Endothelial cell of umbilical vein (primary cell): ENCODE measurements around the gene TROAP. TPM values are rescaled to one million over a fixed set of nuclear protein-coding genes. Genes with fewer than 3 reads are reported as not detected.
A peak's percentile ranks its signal among the peaks of the same experiment; 100 is the strongest.

ENCODE experiments used
- BruUV-seq: library from RNA; stranded (reverse); fragments of 400-500 nt; replicated peaks from 2 replicates; lab custom pipeline; 2021; lab: Mats Ljungman, UMichigan
- CTCF ChIA-PET: fragments of 300-600, 350-600 bp; sonication (Branson Sonifier 250); formaldehyde crosslinking; loops from one replicate; lab custom pipeline; 2021; ENCODE audit warnings: antibody characterized with exemption, inconsistent platforms; lab: Charles Lee
- POLR2A ChIA-PET: fragments of 300-600, 350-600 bp; sonication (Branson Sonifier 250); formaldehyde crosslinking; loops from one replicate; lab custom pipeline; 2021; ENCODE audit warnings: antibody characterized with exemption, inconsistent platforms; lab: Charles Lee
- DNase-seq: peaks from one replicate; pipeline ENCODE4 v3.0.0-alpha.2; 2011; ENCODE audit warnings: low read depth, low spot score
- FAIRE-seq: peaks from 2 replicates; lab custom pipeline; 2011; peaks lifted over from hg19 to GRCh38; lab: Jason Lieb, UNC
- H2AFZ ChIP-seq: 2 replicates; pipeline ENCODE4 v1.6.0; 2012; ENCODE audit warnings: low read depth, low read length, control low read depth, inconsistent platforms
- H3K27ac ChIP-seq: 2 replicates; pipeline ENCODE4 v1.5.1; 2011; ENCODE audit warnings: low read depth, mild to moderate bottlenecking, control low read depth, low read length, moderate library complexity; ENCODE audit not compliant: insufficient read depth
- H3K27me3 ChIP-seq, 2 experiments: 2 replicates each; pipeline versions ENCODE4 v1.6.0 to v1.6.1; 2011; ENCODE audit warnings: low read length in 2 of 2, mixed read lengths in 1 of 2; ENCODE audit not compliant: control insufficient read depth in 2 of 2, insufficient read depth in 2 of 2
- H3K36me3 ChIP-seq, 2 experiments: 2 replicates in 1 of 2; 3 replicates in 1 of 2; pipeline ENCODE4 v1.5.1; 2011; ENCODE audit warnings: low read length in 2 of 2, mild to moderate bottlenecking in 1 of 2, moderate library complexity in 1 of 2; ENCODE audit not compliant: control insufficient read depth in 2 of 2, insufficient read depth in 2 of 2; ENCODE audit errors: extremely low read depth in 1 of 2
- H3K4me1 ChIP-seq: 3 replicates; pipeline ENCODE4 v1.5.1; 2011; ENCODE audit warnings: mild to moderate bottlenecking, low read length; ENCODE audit not compliant: control insufficient read depth, insufficient read depth; ENCODE audit errors: extremely low read depth
- H3K4me2 ChIP-seq: 2 replicates; pipeline ENCODE4 v1.6.1; 2011; ENCODE audit warnings: low read length, control low read depth, mixed read lengths; ENCODE audit not compliant: insufficient read depth
- H3K4me3 ChIP-seq, 3 experiments: fragments of 200-600 bp in 1 of 3; sonication (generic), shearing (Covaris generic) in 1 of 3; replicated peaks in 1 of 3; 2 replicates each; pipeline ENCODE4 v1.5.1; 2011 to 2016; ENCODE audit warnings: control low read depth in 3 of 3, low read length in 3 of 3, mild to moderate bottlenecking in 2 of 3, inconsistent platforms in 1 of 3, low read depth in 1 of 3, moderate library complexity in 1 of 3; ENCODE audit not compliant: insufficient read depth in 1 of 3
- H3K79me2 ChIP-seq: 2 replicates; pipeline ENCODE4 v1.6.0; 2012; ENCODE audit warnings: low read length, inconsistent platforms; ENCODE audit not compliant: control insufficient read depth, insufficient read depth
- H3K9ac ChIP-seq: replicated peaks from 2 replicates; pipeline ENCODE3; 2011; ENCODE audit warnings: low read length, control low read depth; ENCODE audit not compliant: insufficient read depth; ENCODE audit errors: extremely low read depth
- H3K9me1 ChIP-seq: replicated peaks from 3 replicates; pipeline ENCODE4 v1.6.0; 2011; ENCODE audit warnings: mild to moderate bottlenecking, low read length; ENCODE audit not compliant: control insufficient read depth, insufficient read depth; ENCODE audit errors: extremely low read depth
- H3K9me3 ChIP-seq: replicated peaks from 2 replicates; pipeline ENCODE4 v1.5.1; 2012; ENCODE audit warnings: low read length, inconsistent platforms; ENCODE audit not compliant: control insufficient read depth, insufficient read depth
- H4K20me1 ChIP-seq: replicated peaks from 2 replicates; pipeline ENCODE3; 2011; ENCODE audit warnings: mild to moderate bottlenecking, low read length; ENCODE audit not compliant: control insufficient read depth, insufficient read depth; ENCODE audit errors: extremely low read depth
- EZH2 ChIP-seq: IDR thresholded peaks from 2 replicates; pipeline ENCODE4 v1.6.1; 2012; ENCODE audit warnings: borderline replicate concordance, low read depth, mild to moderate bottlenecking, moderate library complexity, low read length, inconsistent platforms; ENCODE audit not compliant: severe bottlenecking
- FOS ChIP-seq: IDR thresholded peaks from 2 replicates; pipeline ENCODE4 v1.6.1; 2011; ENCODE audit warnings: mild to moderate bottlenecking, low read length, moderate library complexity, borderline replicate concordance; ENCODE audit not compliant: insufficient read depth
- GATA2 ChIP-seq: IDR thresholded peaks from 2 replicates; pipeline ENCODE4 v1.7.0; 2011; ENCODE audit warnings: low read depth, mild to moderate bottlenecking, moderate library complexity, mixed read lengths, low read length; ENCODE audit not compliant: insufficient read length, insufficient read depth
- POLR2AphosphoS5 ChIP-seq: IDR thresholded peaks from 2 replicates; pipeline ENCODE4 v1.6.1; 2012; ENCODE audit warnings: low read depth, mild to moderate bottlenecking, control low read depth, low read length, moderate library complexity; ENCODE audit not compliant: insufficient read depth
- dilution Hi-C: fragments of 300-500 bp; cut with MboI; formaldehyde crosslinking; loops from one replicate; pipeline ENCODE4 v1.15.0; 2019; ENCODE audit warnings: low sequenced_read_pairs; ENCODE audit not compliant: extremely low pct_ligation_motif_present
- intact Hi-C: fragments of 100-400 bp; cut with micrococcal nuclease; formaldehyde crosslinking; loops from one replicate; pipeline ENCODE4 v1.10.0; 2022
- polyA plus RNA-seq, 4 experiments: library from polyadenylated mRNA; depleted of rRNA in 3 of 4; stranded (reverse) in 3 of 4; unstranded in 1 of 4; fragments of >200 nt; gene quantifications; 2 replicates each; pipeline versions ENCODE4 v1.2.1 to v1.2.3, GENCODE V29; 2011 to 2012; ENCODE audit warnings: missing spikeins in 1 of 4
- total RNA-seq: library from RNA; stranded (reverse); gene quantifications from 2 replicates; pipeline ENCODE4 v1.2.3, GENCODE V29; 2021

The TROAP gene
- total and polyA plus RNA-seq, 2 donors (not counting 3 experiments of a cell fraction or from before 2014, with no cell fraction given) = 31.7 to 68.6 TPM

GRCh38 chr12:49296836-49297694 is 26.0 kb upstream of the TROAP start:
- Histone ChIP-seq H2AFZ (no peak overlapping the region), H3K9ac (no peak overlapping the region), H3K27me3 (peaks cover 32 to 42% of the 10 kb centered on the region in 2 experiments), H3K9me3 (no peaks in the 10 kb centered on the region), H4K20me1 (no peaks in the 10 kb centered on the region), H3K4me3 (no peak overlapping the region), H3K36me3 (no peaks in the 10 kb centered on the region), H3K9me1 (no peaks in the 10 kb centered on the region), H3K4me1 (peaks cover 3% of the 10 kb centered on the region), H3K27ac (no peak overlapping the region), H3K4me2 (no peak overlapping the region), H3K79me2 (no peaks in the 10 kb centered on the region)
- POLR2A ChIA-PET = interaction anchor here (0.6 kb wide), 1 partner anchor 24 kb away, joined by 5 read pairs; no protein-coding TSS in a partner anchor
- intact Hi-C loops = no loop called here
- FAIRE-seq = no peak
- TF ChIP-seq FOS (no peak), EZH2 (peak; percentile 93)
- dilution Hi-C loops = no loop called here
- CTCF ChIA-PET = interaction anchor here (0.6 to 12.9 kb wide), 12 partner anchors 8 to 61 kb away, joined by 3 to 173 read pairs (median 4); partner anchors contain the start of genes DNAJC22 and TROAP
- no peak for DNase-seq
- no TSS peak for BruUV-seq

- H3K4me3 ChIP-seq = no peak overlapping the region
- no peak for TF ChIP-seq GATA2
- no peak for TF ChIP-seq POLR2AphosphoS5
- no peaks in the 10 kb centered on the region for H3K36me3 ChIP-seq
- H3K4me1 ChIP-seq = peaks cover 3% of the 10 kb centered on the region
- H3K27me3 ChIP-seq = peaks cover 32 to 42% of the 10 kb centered on the region in 2 experiments
- CTCF ChIA-PET = interaction anchor here (0.7 to 12.9 kb wide), 10 partner anchors 9 to 61 kb away, joined by 4 to 173 read pairs (median 4); partner anchors contain the start of genes DNAJC22 and TROAP
- H3K79me2 ChIP-seq = no peaks in the 10 kb centered on the region
- H3K9ac ChIP-seq = no peak overlapping the region
- dilution Hi-C loops = no loop called here
- intact Hi-C loops = no loop called here
- no peaks in the 10 kb centered on the region for H3K9me3 ChIP-seq
- DNase-seq (no peak), FAIRE-seq (no peak)
- no peak overlapping the region for H2AFZ ChIP-seq
- BruUV-seq = no TSS peak
- no peak overlapping the region for H3K27ac ChIP-seq
- H3K9me1 ChIP-seq = no peaks in the 10 kb centered on the region
- POLR2A ChIA-PET = interaction anchor here (0.6 kb wide), 1 partner anchor 24 kb away, joined by 5 read pairs; no protein-coding TSS in a partner anchor
- H3K4me2 ChIP-seq = no peak overlapping the region
- no peaks in the 10 kb centered on the region for H4K20me1 ChIP-seq
Observed at GRCh38 chr12:49297695-49298060, 25.4 kb upstream of the TROAP start.
